ENCODE data around the gene ZNHIT2. TPM values are rescaled to one million over a fixed set of nuclear protein-coding genes. Genes with fewer than 3 reads are reported as not detected.
"Not testable (repeated sequence)": the region's sequence is repeated elsewhere in the genome, so short reads cannot be mapped to it uniquely, and the experiment has no call there.

The ZNHIT2 gene
- total RNA-seq, 4 donors from 2014 or later: 10.3 to 30.7 (median 24.1) TPM

- no peaks in the 10 kb centered on the region for H3K36me3 ChIP-seq
- no peaks in the 10 kb centered on the region for H3K9me3 ChIP-seq
- H3K4me3 ChIP-seq: no peak overlapping the region
- in situ Hi-C loops (cut with MboI; ENCODE audit: low sequenced_read_pairs in 4 of 4) (no loop called here), intact Hi-C loops (cut with DNase I; ENCODE audit: low total_unique reads) (no loop called here)
- peaks cover 13 to 21% of the 10 kb centered on the region in 2 donors for H3K4me1 ChIP-seq
- H3K27ac ChIP-seq: peak overlapping the region in 3 of 4 donors; percentile 87 to 91 (median 89)
- ATAC-seq: no peak
- DNase-seq: peak in 1 of 2 donors; percentile 5
- no peak for TF ChIP-seq POLR2A (IDR thresholded peaks at IDR 0.05)
- TF ChIP-seq CTCF (IDR thresholded peaks at IDR 0.05 in 4 of 5, conservative IDR thresholded peaks at IDR 0.05 in 1 of 5): no peak
- H3K27me3 ChIP-seq: no peaks in the 10 kb centered on the region
These were observed 34.6 kb upstream of the ZNHIT2 start for GRCh38 chr11:65152122-65152521.

- peak in 1 of 2 donors; percentile 8 for DNase-seq
- Histone ChIP-seq H3K9me3 (no peaks in the 10 kb centered on the region), H3K36me3 (no peaks in the 10 kb centered on the region), H3K4me1 (peaks cover 13 to 21% of the 10 kb centered on the region in 2 donors), H3K4me3 (no peak overlapping the region), H3K27ac (peak overlapping the region; percentile 86 to 91 (median 88)), H3K27me3 (no peaks in the 10 kb centered on the region)
- in situ Hi-C loops (cut with MboI; ENCODE audit: low sequenced_read_pairs in 4 of 4): no loop called here
- TF ChIP-seq CTCF (IDR thresholded peaks at IDR 0.05 in 4 of 5, conservative IDR thresholded peaks at IDR 0.05 in 1 of 5): no peak
- no peak for TF ChIP-seq POLR2A (IDR thresholded peaks at IDR 0.05)
- intact Hi-C loops (cut with DNase I; ENCODE audit: low total_unique reads): no loop called here
- ATAC-seq: no peak
These were observed 33.9 kb upstream of the ZNHIT2 start for GRCh38 chr11:65151331-65151899.

GRCh38 chr11:65150509-65151299 lies 33.2 kb upstream of the ZNHIT2 start:
- no peaks in the 10 kb centered on the region for H3K36me3 ChIP-seq
- intact Hi-C loops (cut with DNase I; ENCODE audit: low total_unique reads): loop anchor here (1.0 kb wide), 1 partner anchor 15 kb away; no protein-coding TSS in a partner anchor
- in situ Hi-C loops (cut with MboI; ENCODE audit: low sequenced_read_pairs in 4 of 4): no loop called here
- H3K4me1 ChIP-seq: peaks cover 13 to 21% of the 10 kb centered on the region in 2 donors
- H3K9me3 ChIP-seq: no peaks in the 10 kb centered on the region
- no peak overlapping the region for H3K4me3 ChIP-seq
- H3K27ac ChIP-seq: peak overlapping the region; percentile 86 to 91 (median 88)
- ATAC-seq: peak; percentile 95 to 98
- peak; percentile 94 to 99 for DNase-seq
- H3K27me3 ChIP-seq: no peaks in the 10 kb centered on the region
- peak in 1 of 5 experiments; percentile 2 for TF ChIP-seq CTCF (IDR thresholded peaks at IDR 0.05 in 4 of 5, conservative IDR thresholded peaks at IDR 0.05 in 1 of 5)
- TF ChIP-seq POLR2A (IDR thresholded peaks at IDR 0.05): peak in 1 of 2 donors; percentile 35

DNA sequence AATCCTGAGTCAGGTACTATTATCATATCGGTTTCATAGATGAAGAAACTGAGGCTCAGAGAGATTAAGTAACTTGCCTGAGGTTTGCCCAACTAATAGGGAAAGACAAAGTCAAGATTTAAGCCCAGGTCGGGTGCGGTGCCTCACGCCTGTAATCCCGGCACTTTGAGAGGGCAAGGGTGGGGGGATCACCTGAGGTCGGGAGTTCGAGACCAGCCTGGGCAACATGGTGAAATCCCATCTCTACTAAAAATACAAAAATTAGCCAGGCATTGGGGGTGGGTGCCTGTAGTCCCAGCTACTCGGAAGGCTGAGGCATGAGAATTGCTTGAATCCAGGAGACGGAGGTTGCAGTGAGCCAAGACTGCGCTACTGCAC lies 32.6 kb upstream of the ZNHIT2 start:
- intact Hi-C loops (cut with DNase I; ENCODE audit: low total_unique reads): loop anchor here (1.0 kb wide), 1 partner anchor 15 kb away; no protein-coding TSS in a partner anchor
- H3K36me3 ChIP-seq; ATAC-seq; H3K9me3 ChIP-seq; in situ Hi-C loops (cut with MboI; ENCODE audit: low sequenced_read_pairs in 4 of 4); H3K4me3 ChIP-seq; DNase-seq; H3K27me3 ChIP-seq: not testable (repeated sequence)
- peaks cover 13 to 21% of the 10 kb centered on the region in 2 donors for H3K4me1 ChIP-seq
- peak overlapping the region; percentile 86 to 91 (median 88) for H3K27ac ChIP-seq

DNA sequence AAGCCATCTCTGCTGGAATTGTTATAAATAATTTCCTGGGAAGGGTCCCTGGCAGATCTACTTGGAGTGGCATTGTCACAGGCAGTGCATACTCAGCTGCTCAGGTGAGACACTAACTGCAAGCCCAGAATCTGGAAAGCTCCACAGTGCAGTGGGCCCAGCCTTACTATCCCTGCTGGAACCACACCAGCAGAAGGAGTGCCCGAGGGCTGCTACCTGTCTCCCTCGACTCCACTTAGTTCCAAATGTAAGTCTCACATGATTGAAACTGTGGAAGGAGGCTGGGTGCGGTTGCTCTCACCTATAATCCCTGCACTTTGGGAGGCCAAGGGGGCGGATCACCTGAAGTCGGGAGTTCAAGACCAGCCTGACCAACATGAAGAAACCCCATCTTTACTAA lies 31.2 kb upstream of the ZNHIT2 start:
- intact Hi-C loops (cut with DNase I; ENCODE audit: low total_unique reads): no loop called here
- no peak overlapping the region for H3K4me3 ChIP-seq

More for the DNA sequence above, 31.2 kb upstream of the ZNHIT2 start:
- DNase-seq: peak in 1 of 2 donors; percentile 9
- Histone ChIP-seq H3K4me1 (peaks cover 13 to 21% of the 10 kb centered on the region in 2 donors), H3K27ac (peak overlapping the region in 1 of 4 donors; percentile 19), H3K36me3 (no peaks in the 10 kb centered on the region), H3K9me3 (no peaks in the 10 kb centered on the region), H3K27me3 (no peaks in the 10 kb centered on the region)
- in situ Hi-C loops (cut with MboI; ENCODE audit: low sequenced_read_pairs in 4 of 4): no loop called here
- TF ChIP-seq POLR2A (IDR thresholded peaks at IDR 0.05): no peak
- no peak for TF ChIP-seq CTCF (IDR thresholded peaks at IDR 0.05 in 4 of 5, conservative IDR thresholded peaks at IDR 0.05 in 1 of 5)
- no peak for ATAC-seq

Measured in gastrocnemius medialis (tissue), 4 donors.